ENCODE data around the gene SAFB.

- no peak for TF ChIP-seq POLR2A (IDR thresholded peaks at IDR 0.05)
- no peak for TF ChIP-seq CTCF (IDR thresholded peaks at IDR 0.05)
Measured at GRCh38 chr19:5627395-5627904, 4.6 kb downstream of the SAFB start.

All from esophagus squamous epithelium (tissue), 4 donors.